Ramos (cell line): ENCODE measurements around the gene ANXA2.
"Not testable (repeated sequence)": the region's sequence is repeated elsewhere in the genome, so short reads cannot be mapped to it uniquely, and the experiment has no call there.

ENCODE experiments used
- in situ Hi-C: fragments of 300-500 bp; cut with MboI; formaldehyde crosslinking; loops from one replicate; pipeline ENCODE4 v1.14.3; 2022; ENCODE audit warnings: low sequenced_read_pairs; ENCODE audit not compliant: unreplicated experiment

ANXA2 gene

DNA sequence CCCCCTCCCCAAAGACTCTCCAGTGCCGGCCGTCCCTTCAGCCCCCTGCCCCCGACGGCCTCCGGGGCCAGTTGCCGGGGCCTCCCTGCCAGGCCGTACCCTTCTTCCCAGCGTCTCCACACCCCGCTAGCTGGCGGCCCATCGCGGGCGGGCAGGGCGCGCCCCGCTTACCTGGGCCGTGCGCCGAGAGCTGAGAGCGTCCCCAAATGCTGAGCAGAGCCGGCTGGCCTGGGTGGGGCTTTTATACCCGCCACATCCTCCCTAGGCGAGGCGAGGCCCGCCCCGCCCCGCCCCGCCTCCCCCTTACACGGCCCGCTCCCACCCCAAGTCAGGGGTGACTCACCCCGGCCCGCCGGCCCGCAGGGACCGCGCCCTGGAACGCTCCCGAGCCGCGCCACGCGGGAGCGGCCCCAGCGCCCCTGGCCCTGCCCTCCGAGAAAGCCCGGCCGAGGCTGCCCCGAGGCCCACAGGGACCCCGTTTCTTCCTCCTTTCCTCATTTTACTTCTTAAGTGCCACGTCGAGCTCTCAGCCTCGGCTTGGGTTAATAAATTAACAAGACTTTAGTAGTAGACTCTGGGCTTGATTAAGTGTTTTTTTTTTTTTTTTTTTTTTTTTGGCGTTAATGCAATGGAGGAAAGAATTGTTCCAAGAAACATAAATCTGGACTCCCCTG lies at the start of gene ANXA2:
ANXA2 (minus strand) TSS at position 215 of the 674 bp plus-strand sequence. CDS start 11,911 bp downstream, outside the sequence.
- in situ Hi-C loops = no loop called here

- in situ Hi-C loops = no loop called here
Observed at GRCh38 chr15:60444289-60444912, 46.6 kb upstream of the ANXA2 start.

DNA sequence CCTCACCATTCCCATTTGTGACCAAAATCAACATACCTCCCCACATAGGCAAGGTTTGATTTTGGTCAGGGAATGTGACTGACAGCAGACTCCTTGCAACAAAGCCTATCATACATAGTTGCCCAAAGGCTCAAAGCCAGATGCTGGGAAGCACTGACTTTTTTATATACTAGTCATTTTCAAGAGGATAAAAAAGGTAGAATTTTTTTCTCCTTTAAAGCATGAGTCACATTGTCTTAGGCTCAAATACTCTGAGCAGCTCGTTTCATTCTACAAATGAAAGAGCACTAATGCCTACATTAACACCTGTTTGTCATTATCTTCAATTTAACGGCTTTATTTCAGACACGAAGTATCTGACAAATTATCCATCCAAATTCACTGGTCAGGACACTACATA lies 45.0 kb upstream of the ANXA2 start:
- in situ Hi-C loops = no loop called here

- in situ Hi-C loops = no loop called here
Observed at GRCh38 chr15:60442031-60442650, 44.4 kb upstream of the ANXA2 start.

- in situ Hi-C loops = no loop called here
Observed at GRCh38 chr15:60441331-60441730, 43.5 kb upstream of the ANXA2 start.

GRCh38 chr15:60438646-60439045 lies 40.9 kb upstream of the ANXA2 start:
- in situ Hi-C loops = no loop called here

DNA sequence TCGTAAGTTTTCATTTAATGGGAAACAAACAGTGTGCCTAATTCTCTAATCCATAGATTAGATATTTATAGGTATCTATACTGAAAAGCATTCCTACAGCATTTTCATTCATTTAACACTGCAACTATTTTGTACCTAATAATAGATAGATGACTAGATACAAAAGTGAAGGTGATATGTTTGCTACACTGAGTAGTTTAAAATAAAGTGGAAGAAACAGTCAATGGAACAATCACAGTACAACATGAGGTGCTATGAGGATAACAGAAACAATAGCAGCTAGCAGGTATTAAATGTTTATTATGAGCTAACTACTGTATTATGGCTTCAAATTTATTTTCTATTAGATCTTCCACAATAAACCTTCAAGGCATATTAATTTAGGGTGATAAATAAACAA lies 31.1 kb upstream of the ANXA2 start:
- in situ Hi-C loops = no loop called here

DNA sequence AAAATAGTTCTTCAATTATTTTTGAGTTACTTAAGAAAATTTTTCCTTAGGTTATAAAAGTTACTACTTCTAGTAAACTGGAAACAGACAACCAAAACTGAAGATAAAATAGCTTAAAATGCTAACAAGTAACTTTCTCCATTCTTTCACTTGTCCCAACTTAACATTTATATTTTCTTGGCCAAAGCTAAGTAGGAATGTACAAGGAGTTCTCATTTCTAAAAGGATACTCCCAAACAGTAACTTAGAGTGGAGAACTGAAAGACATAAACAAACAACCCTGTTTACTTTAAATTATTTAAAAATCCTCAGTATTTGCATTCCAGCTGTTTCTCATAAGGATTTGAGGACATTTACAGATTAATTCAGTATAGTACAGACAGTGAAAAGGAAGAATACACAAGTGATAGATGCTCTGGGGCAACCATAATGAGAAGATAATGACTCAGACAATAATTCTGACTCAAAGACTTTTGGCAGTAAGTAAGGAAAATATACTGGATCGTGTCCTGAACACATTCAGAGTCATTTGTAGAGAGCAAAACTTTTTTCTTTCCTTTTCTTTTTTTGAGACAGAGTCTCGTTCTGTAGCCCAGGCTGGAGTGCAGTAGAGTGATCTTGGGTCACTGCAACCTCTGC lies 29.2 kb upstream of the ANXA2 start:
- in situ Hi-C loops = no loop called here

DNA sequence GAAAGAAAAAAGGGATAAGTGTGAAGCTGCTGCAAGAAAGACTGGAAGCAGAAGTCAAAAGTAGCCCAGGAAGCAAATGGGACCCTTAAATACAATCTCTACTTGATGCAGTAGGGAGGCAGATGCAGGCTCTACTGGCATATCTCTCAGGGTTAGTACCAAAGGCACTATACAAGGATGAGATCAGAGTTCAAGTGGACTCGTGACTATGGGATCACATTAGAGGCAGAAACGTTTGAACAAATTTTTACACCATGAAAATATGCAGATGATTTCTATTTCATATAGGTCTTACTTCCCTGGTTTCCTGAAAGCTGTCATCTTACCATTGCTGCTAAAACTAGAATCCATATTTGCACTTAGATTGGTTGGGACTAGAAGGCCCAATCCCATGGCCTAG lies 27.7 kb upstream of the ANXA2 start:
- in situ Hi-C loops = no loop called here

DNA sequence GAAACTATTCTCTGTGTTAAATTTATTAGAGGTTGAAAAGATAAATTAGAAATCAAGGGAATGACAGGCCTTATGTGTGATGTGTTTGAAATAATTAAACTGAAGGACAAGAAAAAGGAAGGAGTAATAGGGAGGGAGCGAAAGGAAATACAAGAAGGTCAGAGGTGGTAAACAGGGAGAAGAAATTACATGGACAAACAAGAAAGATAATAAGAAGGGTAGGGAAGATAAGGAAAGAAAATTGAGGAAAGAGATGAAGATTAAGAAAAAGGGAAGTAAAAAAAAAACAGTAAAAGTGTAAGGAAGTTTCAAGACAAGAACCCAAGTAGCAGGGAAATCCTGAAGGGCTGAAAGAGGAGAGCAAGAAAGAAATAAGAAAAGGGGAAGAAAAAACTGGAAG lies 26.2 kb upstream of the ANXA2 start:
- in situ Hi-C loops = no loop called here

DNA sequence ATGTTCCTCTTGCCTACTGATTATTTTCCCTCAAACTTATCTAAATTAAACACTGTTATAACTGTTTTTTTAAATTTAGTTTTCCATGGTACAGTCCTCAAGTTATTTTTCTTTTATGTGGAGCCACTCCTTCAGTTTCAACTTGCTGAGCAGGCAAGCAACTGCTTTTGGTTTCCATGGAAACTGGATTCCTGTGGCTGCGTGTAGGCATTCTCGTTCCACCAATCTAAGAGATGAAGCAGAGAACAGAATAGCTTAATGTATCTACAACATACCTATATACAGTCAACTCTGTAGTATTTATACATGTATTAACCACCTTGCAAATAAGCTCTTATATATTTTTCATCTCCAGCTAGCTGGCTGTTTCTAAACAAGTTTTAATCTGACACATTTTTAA lies 25.8 kb upstream of the ANXA2 start:
- in situ Hi-C loops = no loop called here

- in situ Hi-C loops = no loop called here
Observed at GRCh38 chr15:60421544-60421943, 23.8 kb upstream of the ANXA2 start.

- in situ Hi-C loops = no loop called here
Observed at GRCh38 chr15:60420203-60420716, 22.5 kb upstream of the ANXA2 start.

DNA sequence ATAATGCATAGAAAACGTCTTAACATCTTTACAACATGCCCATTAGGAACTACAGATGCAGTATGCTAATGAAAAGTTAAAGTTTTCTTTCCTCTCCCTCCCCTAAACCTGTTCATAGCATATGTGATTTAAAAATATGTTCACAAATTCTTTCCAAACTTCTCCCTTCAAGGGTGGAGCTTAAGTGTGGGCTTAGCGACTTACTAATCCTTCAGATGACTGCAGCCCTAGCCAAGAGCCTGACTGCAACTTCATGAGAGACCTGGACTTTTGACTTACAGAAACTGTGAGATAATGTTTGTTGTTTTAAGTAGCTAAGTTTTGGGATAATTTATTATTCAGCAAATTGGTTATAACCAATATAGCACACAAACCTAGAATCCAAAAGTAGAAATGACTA lies 22.0 kb upstream of the ANXA2 start:
- in situ Hi-C loops = no loop called here

- in situ Hi-C loops = no loop called here
Observed at GRCh38 chr15:60418096-60418495, 20.3 kb upstream of the ANXA2 start.

DNA sequence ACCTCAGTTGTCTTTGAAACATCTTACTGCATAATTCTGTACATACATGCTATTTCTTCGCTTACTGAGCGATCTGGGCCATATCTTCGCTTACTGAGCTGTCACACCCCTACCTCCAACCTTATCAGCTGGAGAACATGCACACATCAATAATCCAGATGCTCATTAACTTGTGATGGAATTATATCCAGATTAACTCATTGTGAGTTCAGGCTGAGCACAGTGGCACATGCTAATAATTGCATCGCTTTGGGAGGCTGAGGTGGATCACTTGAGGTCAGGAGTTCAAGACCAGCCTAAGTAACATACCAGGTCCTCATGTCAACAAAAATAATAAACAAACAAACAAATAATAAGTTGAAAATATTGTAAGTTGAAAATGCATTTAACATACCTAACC lies 19.3 kb upstream of the ANXA2 start:
- in situ Hi-C loops = no loop called here

GRCh38 chr15:60416484-60416883 lies 18.7 kb upstream of the ANXA2 start:
- in situ Hi-C loops = no loop called here

DNA sequence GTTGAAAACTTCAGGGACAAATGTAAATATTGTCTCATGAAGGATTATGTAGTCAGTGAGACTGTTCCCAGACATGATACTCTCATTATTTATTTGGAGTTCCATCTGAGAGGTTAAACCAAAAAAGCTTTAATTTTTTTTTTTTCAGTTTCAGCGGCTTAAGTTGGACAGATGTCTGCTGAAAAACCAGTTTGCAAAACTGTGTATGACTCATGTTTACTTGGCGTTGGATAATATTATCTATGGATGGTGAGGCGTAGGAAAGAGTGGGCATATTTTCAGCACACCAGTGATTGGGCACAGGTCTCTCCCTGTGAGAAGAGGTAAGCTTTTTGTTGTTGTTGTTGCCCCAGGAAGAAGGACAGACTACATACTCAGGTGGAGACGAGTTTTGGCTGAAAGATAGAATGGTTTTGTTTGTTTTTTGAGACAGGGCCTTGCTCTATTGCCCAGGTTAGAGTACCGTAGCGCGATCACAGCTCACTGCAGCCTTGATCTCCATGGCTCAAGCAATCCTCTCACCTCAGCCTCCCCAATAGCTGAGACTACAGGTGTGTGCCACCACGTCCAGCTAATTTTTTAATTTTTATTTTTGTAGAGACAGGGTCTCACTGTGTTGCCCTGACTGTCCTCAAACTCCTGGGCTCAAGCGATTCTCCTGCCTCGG lies 16.4 kb upstream of the ANXA2 start:
- in situ Hi-C loops = no loop called here

GRCh38 chr15:60413231-60413824 lies 15.5 kb upstream of the ANXA2 start:
- in situ Hi-C loops = no loop called here

GRCh38 chr15:60412807-60413206 lies 15.0 kb upstream of the ANXA2 start:
- in situ Hi-C loops = not testable (repeated sequence)
